AG09319 (cell line): ENCODE results near the gene ATG5.
"Not testable (repeated sequence)": the region's sequence is repeated elsewhere in the genome, so short reads cannot be mapped to it uniquely, and the experiment has no call there.

ENCODE experiments used
- DNase-seq: peaks from one replicate; pipeline ENCODE4 v3.0.0-alpha.2; 2010; ENCODE audit warnings: low read depth; ENCODE audit errors: extremely low read depth
- CTCF ChIP-seq: IDR thresholded peaks from 2 replicates; pipeline ENCODE4 v1.5.1; 2011; ENCODE audit warnings: low read depth, mild to moderate bottlenecking, inconsistent platforms, low read length, moderate library complexity

ATG5 gene

GRCh38 chr6:106275692-106276091, 49.9 kb downstream of the ATG5 start:
- TF ChIP-seq CTCF, result no peak
- DNase-seq, result no peak

GRCh38 chr6:106273087-106273486, 52.5 kb downstream of the ATG5 start:
- DNase-seq, result no peak
- no peak for TF ChIP-seq CTCF

GRCh38 chr6:106272287-106272686, 53.3 kb downstream of the ATG5 start:
- TF ChIP-seq CTCF, result no peak
- DNase-seq, result no peak

- no peak for DNase-seq
- no peak for TF ChIP-seq CTCF
Measured at GRCh38 chr6:106270414-106270813, 55.1 kb downstream of the ATG5 start.

GRCh38 chr6:106269268-106269919, 56.2 kb downstream of the ATG5 start:
- DNase-seq, result not testable (repeated sequence)

GRCh38 chr6:106268500-106268899, 57.1 kb downstream of the ATG5 start:
- DNase-seq, result not testable (repeated sequence)

- not testable (repeated sequence) for DNase-seq
Measured at GRCh38 chr6:106264433-106264832, 61.1 kb downstream of the ATG5 start.

GRCh38 chr6:106259748-106260147, 65.8 kb downstream of the ATG5 start:
- DNase-seq, result not testable (repeated sequence)

- TF ChIP-seq CTCF, result no peak
- DNase-seq, result no peak
Measured at GRCh38 chr6:106258726-106259125, 66.8 kb downstream of the ATG5 start.

- DNase-seq, result no peak
- TF ChIP-seq CTCF, result no peak
Measured at GRCh38 chr6:106257195-106257594, 68.4 kb downstream of the ATG5 start.
